B cell (primary cell): Measurements from ENCODE around the gene FTL. TPM values are rescaled to one million over a fixed set of nuclear protein-coding genes. Genes with fewer than 3 reads are reported as not detected.

Experiments used
- ATAC-seq: fragments of 200-7000 bp; cut with Tn5 transposase; one replicate; pipeline ENCODE4 v1.10.0; 2021; ENCODE audit warnings: low read depth, mild to moderate bottlenecking, moderate number of reproducible peaks, moderate library complexity
- CTCF ChIA-PET: fragments of 350-600 bp; sonication (Branson Sonifier 250); formaldehyde crosslinking; loops from one replicate; lab custom pipeline; 2021; ENCODE audit warnings: antibody characterized with exemption, inconsistent platforms; lab: Charles Lee
- POLR2A ChIA-PET: fragments of 350-600 bp; sonication (Branson Sonifier 250); formaldehyde crosslinking; loops from one replicate; lab custom pipeline; 2021; ENCODE audit warnings: antibody characterized with exemption; lab: Charles Lee
- DNase-seq: peaks from one replicate; pipeline ENCODE4 v3.0.0; 2013
- H2AFZ ChIP-seq: 2 replicates; pipeline ENCODE4 v1.6.1; 2012; ENCODE audit warnings: mild to moderate bottlenecking, low read depth, low read length; ENCODE audit not compliant: insufficient read depth, poor library complexity, severe bottlenecking
- H3K27ac ChIP-seq, 2 donors: 1 replicate in 1 of 2; 2 replicates in 1 of 2; pipeline ENCODE4 v1.5.1; 2012 to 2013; ENCODE audit warnings: low read length in 2 of 2, mild to moderate bottlenecking in 2 of 2, moderate library complexity in 1 of 2
- H3K27me3 ChIP-seq, 4 experiments: fragments of 200-600 bp in 1 of 4; sonication (generic) in 1 of 4; replicated peaks in 1 of 4; 1 replicate in 2 of 4; 2 replicates in 2 of 4; pipeline versions ENCODE4 v1.6.1 to v1.7.0; 2013 to 2016; ENCODE audit warnings: low read length in 3 of 4, mild to moderate bottlenecking in 2 of 4, mixed read lengths in 1 of 4, moderate library complexity in 1 of 4; ENCODE audit not compliant: insufficient read depth in 4 of 4, control insufficient read depth in 3 of 4; ENCODE audit errors: control extremely low read depth in 1 of 4
- H3K36me3 ChIP-seq, 2 experiments: replicated peaks in 1 of 2; 1 replicate in 1 of 2; 2 replicates in 1 of 2; pipeline versions ENCODE4 v1.6.1 to v1.7.1; 2013; ENCODE audit warnings: low read length in 1 of 2; ENCODE audit not compliant: insufficient read depth in 2 of 2, control insufficient read depth in 1 of 2; ENCODE audit errors: control extremely low read depth in 1 of 2, extremely low read depth in 1 of 2
- H3K4me1 ChIP-seq, 2 donors: fragments of 200-600 bp in 1 of 2; sonication (generic) in 1 of 2; 1 replicate in 1 of 2; 2 replicates in 1 of 2; pipeline versions ENCODE4 v1.5.1 to v1.6.1; 2013 to 2017; ENCODE audit warnings: low read length in 2 of 2; ENCODE audit not compliant: control insufficient read depth in 2 of 2, insufficient read depth in 2 of 2
- H3K4me2 ChIP-seq: replicated peaks from 2 replicates; pipeline ENCODE3; 2012; ENCODE audit warnings: mild to moderate bottlenecking, low read depth, low read length; ENCODE audit not compliant: poor library complexity, severe bottlenecking
- H3K4me3 ChIP-seq, 5 experiments: fragments of 200-600 bp in 1 of 5; sonication (generic) in 1 of 5; 1 replicate in 3 of 5; 2 replicates in 2 of 5; pipeline versions ENCODE4 v1.5.1 to v1.7.0; 2011 to 2016; ENCODE audit warnings: low read length in 4 of 5, mild to moderate bottlenecking in 4 of 5, low read depth in 2 of 5, control low read depth in 1 of 5, moderate library complexity in 1 of 5; ENCODE audit not compliant: insufficient read depth in 1 of 5; ENCODE audit errors: control extremely low read depth in 1 of 5, extremely low read depth in 1 of 5
- H3K79me2 ChIP-seq: fragments of 200-600 bp; sonication (generic); one replicate; pipeline ENCODE4 v1.6.0; 2016; ENCODE audit warnings: low read length; ENCODE audit not compliant: control insufficient read depth, insufficient read depth
- H3K9ac ChIP-seq: fragments of 200-600 bp; sonication (generic); 2 replicates; pipeline ENCODE4 v1.6.1; 2017; ENCODE audit warnings: mild to moderate bottlenecking, low read length, moderate library complexity
- H3K9me3 ChIP-seq, 3 donors: one replicate each; pipeline versions ENCODE4 v1.6.1 to v1.7.1; 2013; ENCODE audit warnings: low read length in 2 of 3; ENCODE audit not compliant: control insufficient read depth in 2 of 3, insufficient read depth in 1 of 3; ENCODE audit errors: control extremely low read depth in 1 of 3
- H4K20me1 ChIP-seq: 2 replicates; pipeline ENCODE4 v1.6.0; 2012; ENCODE audit warnings: mild to moderate bottlenecking, low read length; ENCODE audit not compliant: insufficient read depth, control insufficient read depth, poor library complexity, severe bottlenecking
- H3K27ac Mint-ChIP-seq: one replicate; pipeline ENCODE4 v1.8.0; 2021; ENCODE audit warnings: mixed read lengths
- H3K27me3 Mint-ChIP-seq: one replicate; pipeline ENCODE4 v1.8.0; 2021; ENCODE audit warnings: mixed read lengths
- H3K4me1 Mint-ChIP-seq: one replicate; pipeline ENCODE4 v1.8.0; 2021; ENCODE audit warnings: mixed read lengths
- H3K4me3 Mint-ChIP-seq: one replicate; pipeline ENCODE4 v1.8.0; 2021; ENCODE audit warnings: mixed read lengths
- H3K9me3 Mint-ChIP-seq: one replicate; pipeline ENCODE4 v1.8.0; 2022; ENCODE audit warnings: mixed read lengths; ENCODE audit not compliant: insufficient read depth
- EZH2 ChIP-seq: IDR thresholded peaks from 2 replicates; pipeline ENCODE4 v1.6.1; 2012; ENCODE audit warnings: borderline replicate concordance, low read depth, mild to moderate bottlenecking, moderate library complexity, low read length; ENCODE audit not compliant: insufficient read depth, poor library complexity, severe bottlenecking
- WGBS: methylation state at CpG from one replicate; pipeline ENCODE4 v1.1.5; 2013; ENCODE audit warnings: missing lambda C conversion rate; ENCODE audit not compliant: insufficient coverage; 5-methylcytosine and 5-hydroxymethylcytosine counted together
- intact Hi-C: fragments of 100-400 bp; cut with micrococcal nuclease; formaldehyde crosslinking; loops from one replicate; pipeline ENCODE4 v1.10.0; 2022
- polyA plus RNA-seq: library from polyadenylated mRNA; depleted of rRNA; stranded (reverse); fragments of >200 nt; gene quantifications from 2 replicates; pipeline ENCODE4 v1.2.3, GENCODE V29; 2012
- total RNA-seq, 2 donors: library from RNA; stranded (reverse); fragments of 120-200 nt in 1 of 2; gene quantifications; 1 replicate in 1 of 2; 2 replicates in 1 of 2; pipeline versions ENCODE4 v1.2.3 to v1.2.4, GENCODE V29; 2013 to 2022
- TF ChIP-seq, protein P1 (sequence below): fragments of 200-600 bp; IDR thresholded peaks from one replicate; pipeline ENCODE4 v1.8.0; 2022; ENCODE audit warnings: antibody characterized with exemption, mild to moderate bottlenecking

FTL gene
- total and polyA plus RNA-seq, 2 donors (not counting 1 experiment from before 2014, with no cell fraction given) = 832 to 937 TPM

DNA sequence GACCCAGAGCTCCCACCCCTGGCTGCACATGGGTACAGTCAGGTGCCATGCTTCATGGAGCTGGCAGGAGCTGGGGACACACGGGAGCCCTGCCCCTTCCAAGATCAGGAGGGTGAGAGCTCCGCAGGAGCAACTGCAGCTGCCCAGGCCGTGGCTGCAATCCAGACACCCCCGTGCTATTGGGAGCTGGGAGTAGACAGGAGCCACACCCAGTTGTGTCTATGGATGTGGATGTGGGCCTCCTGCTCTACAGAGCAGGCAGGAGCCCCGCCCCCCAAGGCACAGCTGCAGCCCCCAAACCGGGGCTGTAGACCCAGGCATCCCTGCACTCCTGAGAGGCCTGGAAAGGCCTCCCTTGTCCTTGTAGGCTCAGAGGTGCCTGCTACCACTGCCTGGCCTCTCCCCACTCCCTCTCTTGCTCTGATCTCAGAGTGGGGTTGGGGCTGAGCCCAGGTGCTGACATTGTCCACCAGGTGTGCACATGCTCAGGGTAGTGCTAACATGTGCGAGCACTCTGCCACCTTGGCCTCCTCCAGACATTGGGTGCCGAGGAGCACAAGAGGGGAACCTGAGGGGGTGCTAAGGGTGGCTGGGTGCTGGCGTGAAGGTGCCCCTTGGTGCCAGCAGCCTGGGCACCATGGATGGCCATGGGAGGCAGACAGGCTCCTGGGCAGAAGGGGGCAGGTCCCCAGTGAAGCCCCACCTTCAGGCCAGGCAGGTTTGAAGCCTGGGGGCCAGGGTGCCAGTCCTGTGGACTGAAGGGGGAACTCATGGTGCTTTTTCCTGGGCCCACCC is 18.4 kb upstream of the FTL start:
- no peak for ATAC-seq
- Histone ChIP-seq H3K36me3 (no peaks in the 10 kb centered on the region), H3K27ac (no peak overlapping the region), H2AFZ (no peak overlapping the region), H3K4me3 (no peak overlapping the region), H3K9me3 (peaks cover 0 to 19% (median 11%) of the 10 kb centered on the region in 3 donors), H3K9ac (no peak overlapping the region), H4K20me1 (no peaks in the 10 kb centered on the region), H3K4me2 (no peak overlapping the region), H3K79me2 (no peaks in the 10 kb centered on the region), H3K27me3 (no peaks in the 10 kb centered on the region), H3K4me1 (no peaks in the 10 kb centered on the region)
- ChIA-PET POLR2A (no interaction called here), CTCF (no interaction called here)
- H3K4me1 Mint-ChIP-seq = no peaks in the 10 kb centered on the region
- 99% methylated on average over 7 of the region's 9 CpGs for WGBS
- H3K27ac Mint-ChIP-seq = no peak overlapping the region
- no peak for DNase-seq
- no peak for TF ChIP-seq EZH2
- TF ChIP-seq, protein P1, sequence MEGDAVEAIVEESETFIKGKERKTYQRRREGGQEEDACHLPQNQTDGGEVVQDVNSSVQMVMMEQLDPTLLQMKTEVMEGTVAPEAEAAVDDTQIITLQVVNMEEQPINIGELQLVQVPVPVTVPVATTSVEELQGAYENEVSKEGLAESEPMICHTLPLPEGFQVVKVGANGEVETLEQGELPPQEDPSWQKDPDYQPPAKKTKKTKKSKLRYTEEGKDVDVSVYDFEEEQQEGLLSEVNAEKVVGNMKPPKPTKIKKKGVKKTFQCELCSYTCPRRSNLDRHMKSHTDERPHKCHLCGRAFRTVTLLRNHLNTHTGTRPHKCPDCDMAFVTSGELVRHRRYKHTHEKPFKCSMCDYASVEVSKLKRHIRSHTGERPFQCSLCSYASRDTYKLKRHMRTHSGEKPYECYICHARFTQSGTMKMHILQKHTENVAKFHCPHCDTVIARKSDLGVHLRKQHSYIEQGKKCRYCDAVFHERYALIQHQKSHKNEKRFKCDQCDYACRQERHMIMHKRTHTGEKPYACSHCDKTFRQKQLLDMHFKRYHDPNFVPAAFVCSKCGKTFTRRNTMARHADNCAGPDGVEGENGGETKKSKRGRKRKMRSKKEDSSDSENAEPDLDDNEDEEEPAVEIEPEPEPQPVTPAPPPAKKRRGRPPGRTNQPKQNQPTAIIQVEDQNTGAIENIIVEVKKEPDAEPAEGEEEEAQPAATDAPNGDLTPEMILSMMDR = no peak
- no peaks in the 10 kb centered on the region for H3K27me3 Mint-ChIP-seq
- H3K4me3 Mint-ChIP-seq = no peak overlapping the region
- intact Hi-C loops = no loop called here
- peaks cover 9% of the 10 kb centered on the region for H3K9me3 Mint-ChIP-seq

DNA sequence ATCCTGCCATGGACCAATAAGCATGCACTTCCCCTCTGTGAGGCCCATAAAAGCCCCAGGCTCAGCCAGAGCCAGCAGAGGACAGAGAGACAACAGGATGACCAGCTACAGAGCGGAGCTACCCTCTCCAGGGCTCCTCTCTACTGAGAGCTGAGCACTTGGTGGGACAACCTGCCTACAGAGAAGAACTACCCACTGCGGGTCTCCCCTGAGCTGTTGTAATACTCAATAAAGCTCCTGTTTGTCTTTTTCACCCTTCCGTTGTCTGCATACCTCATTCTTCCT is 17.9 kb upstream of the FTL start:
- no peaks in the 10 kb centered on the region for H3K27me3 ChIP-seq
- Mint-ChIP-seq H3K27me3 (no peaks in the 10 kb centered on the region), H3K27ac (no peak overlapping the region), H3K9me3 (peaks cover 9% of the 10 kb centered on the region), H3K4me1 (no peaks in the 10 kb centered on the region), H3K4me3 (no peak overlapping the region)
- POLR2A ChIA-PET = no interaction called here
- no peak overlapping the region for H3K9ac ChIP-seq
- TF ChIP-seq EZH2 = no peak
- TF ChIP-seq, protein P1 = no peak
- no peak overlapping the region for H3K4me3 ChIP-seq
- no peak overlapping the region for H3K27ac ChIP-seq
- no peaks in the 10 kb centered on the region for H4K20me1 ChIP-seq
- H3K4me1 ChIP-seq = no peaks in the 10 kb centered on the region
- no peaks in the 10 kb centered on the region for H3K36me3 ChIP-seq
- H3K9me3 ChIP-seq = peaks cover 0 to 19% (median 11%) of the 10 kb centered on the region in 3 donors
- no peak overlapping the region for H2AFZ ChIP-seq
- 97% methylated on average over 3 of the region's 3 CpGs for WGBS
- CTCF ChIA-PET = no interaction called here
- no peaks in the 10 kb centered on the region for H3K79me2 ChIP-seq
- intact Hi-C loops = no loop called here
- DNase-seq = no peak
- ATAC-seq = no peak
- H3K4me2 ChIP-seq = no peak overlapping the region
